Aorta (tissue), 5 donors: ENCODE data around the gene CCDC85B. TPM values are rescaled to one million over a fixed set of nuclear protein-coding genes. Genes with fewer than 3 reads are reported as not detected.

ENCODE experiments used
- ATAC-seq: fragments of 200-7000 bp; cut with Tn5 transposase; one replicate; pipeline ENCODE4 v1.9.1; 2022; ENCODE audit warnings: moderate library complexity; ENCODE audit not compliant: low FRiP score
- DNase-seq, 2 donors: peaks; one replicate each; pipeline ENCODE4 v3.0.0-alpha.2; 2020
- H3K27ac ChIP-seq, 2 donors: one replicate each; pipeline ENCODE4 v1.5.1; 2013; ENCODE audit warnings: low read length in 2 of 2, mild to moderate bottlenecking in 2 of 2, moderate library complexity in 2 of 2, control low read depth in 1 of 2, inconsistent platforms in 1 of 2, low read depth in 1 of 2
- H3K27me3 ChIP-seq, 2 donors: one replicate each; pipeline ENCODE4 v1.6.1; 2013; ENCODE audit warnings: control low read depth in 1 of 2, low read length in 1 of 2, mild to moderate bottlenecking in 1 of 2, moderate library complexity in 1 of 2; ENCODE audit not compliant: insufficient read depth in 2 of 2, control insufficient read depth in 1 of 2
- H3K36me3 ChIP-seq, 2 donors: one replicate each; pipeline ENCODE4 v1.6.1; 2013; ENCODE audit warnings: control low read depth in 1 of 2, low read length in 1 of 2, mild to moderate bottlenecking in 1 of 2; ENCODE audit not compliant: insufficient read depth in 2 of 2, control insufficient read depth in 1 of 2
- H3K4me1 ChIP-seq, 2 donors: one replicate each; pipeline ENCODE4 v1.6.1; 2013; ENCODE audit warnings: low read length in 2 of 2, control low read depth in 1 of 2, mild to moderate bottlenecking in 1 of 2, moderate library complexity in 1 of 2; ENCODE audit not compliant: insufficient read depth in 2 of 2, control insufficient read depth in 1 of 2
- H3K4me3 ChIP-seq, 2 donors: one replicate each; pipeline ENCODE4 v1.5.1; 2013; ENCODE audit warnings: low read length in 2 of 2, control low read depth in 1 of 2, mild to moderate bottlenecking in 1 of 2
- H3K9me3 ChIP-seq: one replicate; pipeline ENCODE4 v1.6.1; 2013; ENCODE audit warnings: mild to moderate bottlenecking, low read length; ENCODE audit not compliant: control insufficient read depth
- WGBS, 2 donors: extraction: QIAGEN DNeasy Blood & Tissue Kit; methylation state at CpG; one replicate each; pipeline ENCODE4 v1.1.7; 2013; 5-methylcytosine and 5-hydroxymethylcytosine counted together
- intact Hi-C, 2 donors: fragments of 100-400 bp; cut with DNase I; formaldehyde crosslinking; loops; one replicate each; pipeline versions ENCODE4 v1.14.2 to v1.15.0; 2022
- polyA plus RNA-seq, 2 donors: library from polyadenylated mRNA; stranded (reverse); fragments of 200-250 nt; gene quantifications; one replicate each; pipeline ENCODE4 v1.2.3, GENCODE V29; 2013
- total RNA-seq, 2 donors: library from RNA; stranded (reverse); fragmentation: NEBNext Ultra II Directional; extraction: Animal tissue kit (Norgen Biotek cat#: 25700); gene quantifications; one replicate each; pipeline ENCODE4 v1.2.1, GENCODE V29; 2021
- donor health status: healthy with polysubstance abuse.
- donor health status: Bipolar disorder and iron deficiency.
- donor health status: DM: no; HTN: no; CAD: no.
- donor health status: DM: no; HTN: no; CAD: no.
- donor health status: DM: yes; HTN: yes; CAD: no.

CCDC85B gene
- total and polyA plus RNA-seq, 4 donors, result 23.9 to 72.8 (median 38.5) TPM

- 93 to 96% methylated on average over 5 of the region's 5 CpGs for WGBS, 2 donors
- no peak overlapping the region for H3K4me3 ChIP-seq
- no peaks in the 10 kb centered on the region for H3K36me3 ChIP-seq
- DNase-seq, result no peak
- no peak for ATAC-seq
- H3K27me3 ChIP-seq, result peaks cover 0 to 5% of the 10 kb centered on the region in 2 donors
- intact Hi-C loops, result no loop called here
- H3K27ac ChIP-seq, result no peak overlapping the region
- H3K9me3 ChIP-seq, result no peaks in the 10 kb centered on the region
- H3K4me1 ChIP-seq, result no peaks in the 10 kb centered on the region
These were observed 5.1 kb downstream of the CCDC85B start for GRCh38 chr11:65895482-65895981.

- H3K9me3 ChIP-seq, result no peaks in the 10 kb centered on the region
- H3K27ac ChIP-seq, result peak overlapping the region in 1 of 2 donors; percentile 30
- H3K4me1 ChIP-seq, result no peaks in the 10 kb centered on the region
- WGBS, 2 donors, result 94% methylated on average over 14 of the region's 14 CpGs
- H3K27me3 ChIP-seq, result peaks cover 0 to under 1% of the 10 kb centered on the region in 2 donors
- no peak for ATAC-seq
- intact Hi-C loops, result no loop called here
- no peak for DNase-seq
- H3K36me3 ChIP-seq, result no peaks in the 10 kb centered on the region
- no peak overlapping the region for H3K4me3 ChIP-seq
These were observed 5.8 kb downstream of the CCDC85B start for GRCh38 chr11:65896034-65896999.

GRCh38 chr11:65897020-65897471, 6.6 kb downstream of the CCDC85B start:
- H3K27ac ChIP-seq, result peak overlapping the region in 1 of 2 donors; percentile 30
- H3K36me3 ChIP-seq, result no peaks in the 10 kb centered on the region
- ATAC-seq, result no peak
- no peak for DNase-seq
- H3K27me3 ChIP-seq, result no peaks in the 10 kb centered on the region
- intact Hi-C loops, result no loop called here
- 54 to 63% methylated on average over 4 of the region's 4 CpGs for WGBS, 2 donors
- H3K4me3 ChIP-seq, result no peak overlapping the region
- no peaks in the 10 kb centered on the region for H3K9me3 ChIP-seq
- no peaks in the 10 kb centered on the region for H3K4me1 ChIP-seq

GRCh38 chr11:65898656-65899355, 8.3 kb downstream of the CCDC85B start:
- H3K27ac ChIP-seq, result peak overlapping the region in 1 of 2 donors; percentile 14
- whole genome bisulfite sequencing, 2 donors, result 27 to 30% methylated on average over 26 to 28 of the region's 28 CpGs

GRCh38 chr11:65899356-65900124, 9.1 kb downstream of the CCDC85B start:
- Histone ChIP-seq H3K36me3 (no peaks in the 10 kb centered on the region), H3K9me3 (no peaks in the 10 kb centered on the region), H3K27ac (peak overlapping the region in 1 of 2 donors; percentile 43), H3K4me3 (peak overlapping the region; percentile 24 to 60), H3K27me3 (no peaks in the 10 kb centered on the region), H3K4me1 (no peaks in the 10 kb centered on the region)
- DNase-seq (peak; percentile 81 to 96), ATAC-seq (peak; percentile 81)
- WGBS, 2 donors, result 1 to 2% methylated on average over 60 to 78 of the region's 78 CpGs
- intact Hi-C loops, result no loop called here

More at GRCh38 chr11:65898656-65899355, 8.3 kb downstream of the CCDC85B start:
- no peak for DNase-seq
- no peaks in the 10 kb centered on the region for H3K36me3 ChIP-seq
- intact Hi-C loops, result no loop called here
- ATAC-seq, result no peak
- H3K27me3 ChIP-seq, result no peaks in the 10 kb centered on the region
- no peaks in the 10 kb centered on the region for H3K4me1 ChIP-seq
- H3K4me3 ChIP-seq, result no peak overlapping the region
- H3K9me3 ChIP-seq, result no peaks in the 10 kb centered on the region

GRCh38 chr11:65900125-65900898, 9.8 kb downstream of the CCDC85B start, which contains the start of gene FOSL1:
Gene FOSL1 (minus strand): TSS chr11:65900388. CDS start chr11:65900339, 49 bp downstream.
- ATAC-seq (peak; percentile 89), DNase-seq (peak; percentile 92 to 98)
- Histone ChIP-seq H3K27me3 (no peaks in the 10 kb centered on the region), H3K4me3 (peak within 1 kb of the TSS; percentile 24 to 60), H3K27ac (peak within 1 kb of the TSS in 1 of 2 donors; percentile 43), H3K9me3 (no peaks in the 10 kb centered on the region), H3K4me1 (no peaks in the 10 kb centered on the region), H3K36me3 (no peaks in the 10 kb centered on the region)
- intact Hi-C loops, result no loop called here
- WGBS, 2 donors, result 2% methylated on average over 73 to 80 of the region's 80 CpGs

- H3K27ac ChIP-seq, result peak overlapping the region in 1 of 2 donors; percentile 30
- no peaks in the 10 kb centered on the region for H3K27me3 ChIP-seq
- DNase-seq (no peak), ATAC-seq (no peak)
- H3K4me1 ChIP-seq, result no peaks in the 10 kb centered on the region
- WGBS, 2 donors, result 73 to 74% methylated on average over 11 of the region's 11 CpGs
- H3K9me3 ChIP-seq, result no peaks in the 10 kb centered on the region
- H3K4me3 ChIP-seq, result no peak overlapping the region
- no peaks in the 10 kb centered on the region for H3K36me3 ChIP-seq
- intact Hi-C loops, result no loop called here
These were observed 10.4 kb downstream of the CCDC85B start for GRCh38 chr11:65900899-65901180.
